Astrocyte (in vitro differentiated cells and primary cell): ENCODE data around the gene SDK1.

Source experiments
- EZH2 ChIP-seq: IDR thresholded peaks from 2 replicates; pipeline ENCODE4 v1.6.1; 2012; ENCODE audit warnings: mild to moderate bottlenecking, low read length, inconsistent platforms; ENCODE audit not compliant: insufficient read depth
- TF ChIP-seq, protein P1 (sequence below): IDR thresholded peaks from 2 replicates; pipeline ENCODE4 v1.5.1; 2011; ENCODE audit warnings: low read depth, mild to moderate bottlenecking, inconsistent platforms, low read length, moderate library complexity; ENCODE audit not compliant: insufficient read depth

DNA sequence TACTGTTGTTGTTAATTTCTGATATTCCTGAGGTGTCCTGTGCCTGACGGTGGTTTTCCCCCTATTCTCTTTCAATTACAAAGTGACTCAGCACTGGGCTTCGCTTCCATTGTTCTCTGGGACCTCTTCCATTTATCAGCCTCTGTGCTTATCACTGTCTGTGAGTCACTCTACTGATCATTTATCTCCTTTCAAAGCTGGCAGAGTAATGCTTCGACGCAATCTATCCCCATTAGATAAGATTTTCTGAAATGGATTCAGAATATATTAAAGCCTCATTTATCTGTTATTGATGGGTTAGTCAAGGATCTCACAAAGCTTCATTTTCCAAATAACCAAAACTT lies 679.2 kb downstream of the SDK1 start:
- no peak for TF ChIP-seq EZH2
- TF ChIP-seq, protein P1, sequence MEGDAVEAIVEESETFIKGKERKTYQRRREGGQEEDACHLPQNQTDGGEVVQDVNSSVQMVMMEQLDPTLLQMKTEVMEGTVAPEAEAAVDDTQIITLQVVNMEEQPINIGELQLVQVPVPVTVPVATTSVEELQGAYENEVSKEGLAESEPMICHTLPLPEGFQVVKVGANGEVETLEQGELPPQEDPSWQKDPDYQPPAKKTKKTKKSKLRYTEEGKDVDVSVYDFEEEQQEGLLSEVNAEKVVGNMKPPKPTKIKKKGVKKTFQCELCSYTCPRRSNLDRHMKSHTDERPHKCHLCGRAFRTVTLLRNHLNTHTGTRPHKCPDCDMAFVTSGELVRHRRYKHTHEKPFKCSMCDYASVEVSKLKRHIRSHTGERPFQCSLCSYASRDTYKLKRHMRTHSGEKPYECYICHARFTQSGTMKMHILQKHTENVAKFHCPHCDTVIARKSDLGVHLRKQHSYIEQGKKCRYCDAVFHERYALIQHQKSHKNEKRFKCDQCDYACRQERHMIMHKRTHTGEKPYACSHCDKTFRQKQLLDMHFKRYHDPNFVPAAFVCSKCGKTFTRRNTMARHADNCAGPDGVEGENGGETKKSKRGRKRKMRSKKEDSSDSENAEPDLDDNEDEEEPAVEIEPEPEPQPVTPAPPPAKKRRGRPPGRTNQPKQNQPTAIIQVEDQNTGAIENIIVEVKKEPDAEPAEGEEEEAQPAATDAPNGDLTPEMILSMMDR = no peak
